Ectodermal cell (in vitro differentiated cells): ENCODE results near the gene NOS1AP.

Experiments used
- H3K27ac ChIP-seq: 2 replicates; pipeline ENCODE4 v1.7.0; 2013; ENCODE audit warnings: mild to moderate bottlenecking, low read depth, low read length; ENCODE audit not compliant: insufficient read depth, poor library complexity, severe bottlenecking
- H3K27me3 ChIP-seq: 2 replicates; pipeline ENCODE4 v1.7.0; 2013; ENCODE audit warnings: mild to moderate bottlenecking, low read length; ENCODE audit not compliant: insufficient read depth, control insufficient read depth, poor library complexity, severe bottlenecking
- H3K36me3 ChIP-seq: one replicate; pipeline ENCODE4 v1.7.0; 2013; ENCODE audit warnings: low read length; ENCODE audit not compliant: control insufficient read depth, insufficient read depth
- H3K4me1 ChIP-seq: one replicate; pipeline ENCODE4 v1.7.0; 2013; ENCODE audit warnings: low read length; ENCODE audit not compliant: control insufficient read depth, insufficient read depth
- H3K4me3 ChIP-seq: 2 replicates; pipeline ENCODE4 v1.7.0; 2013; ENCODE audit warnings: low read depth, low read length, control low read depth; ENCODE audit not compliant: insufficient read depth
- H3K9me3 ChIP-seq: 2 replicates; pipeline ENCODE4 v1.7.0; 2013; ENCODE audit warnings: mild to moderate bottlenecking, low read length, moderate library complexity; ENCODE audit not compliant: control insufficient read depth
- WGBS, 2 experiments: methylation state at CpG; one replicate each; pipeline ENCODE4 v1.1.7; 2013; ENCODE audit warnings: missing lambda C conversion rate in 2 of 2; 5-methylcytosine and 5-hydroxymethylcytosine counted together

The NOS1AP gene

DNA sequence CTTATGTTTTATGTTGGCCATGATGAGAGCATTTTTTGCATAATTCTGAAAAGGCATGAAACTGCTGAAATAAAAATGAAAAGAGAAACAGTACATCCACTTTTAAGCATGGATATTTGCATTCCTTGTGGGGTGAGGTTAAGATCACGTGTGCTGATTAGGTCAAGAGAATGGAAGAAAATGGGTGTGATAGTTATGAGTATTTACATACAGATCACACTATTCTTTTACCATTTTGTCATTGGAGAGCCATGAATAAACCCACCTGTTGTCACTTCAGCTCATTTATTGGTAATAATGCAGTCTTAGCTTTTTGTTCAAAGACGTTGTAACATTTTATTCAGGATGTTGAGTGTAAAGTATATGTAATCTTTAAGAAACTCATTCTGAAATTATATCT, 153.2 kb downstream of the NOS1AP start:
- Histone ChIP-seq H3K36me3 (no peaks in the 10 kb centered on the region), H3K9me3 (no peaks in the 10 kb centered on the region), H3K4me3 (no peak overlapping the region), H3K4me1 (peaks cover 40% of the 10 kb centered on the region), H3K27ac (no peak overlapping the region), H3K27me3 (no peaks in the 10 kb centered on the region)
- 76 to 100% methylated on average over 1 to 2 of the region's 2 CpGs for WGBS, 2 experiments

- Histone ChIP-seq H3K27ac (no peak overlapping the region), H3K36me3 (no peaks in the 10 kb centered on the region), H3K9me3 (no peaks in the 10 kb centered on the region), H3K27me3 (no peaks in the 10 kb centered on the region), H3K4me3 (no peak overlapping the region), H3K4me1 (peaks cover 40% of the 10 kb centered on the region)
- 75 to 76% methylated on average over 2 of the region's 2 CpGs for WGBS, 2 experiments
Measured at GRCh38 chr1:162223488-162223887, 154.0 kb downstream of the NOS1AP start.

- Histone ChIP-seq H3K4me3 (no peak overlapping the region), H3K36me3 (no peaks in the 10 kb centered on the region), H3K27me3 (no peaks in the 10 kb centered on the region), H3K4me1 (peaks cover 33% of the 10 kb centered on the region), H3K27ac (no peak overlapping the region), H3K9me3 (no peaks in the 10 kb centered on the region)
Measured at GRCh38 chr1:162224267-162224666, 154.8 kb downstream of the NOS1AP start.

- H3K4me1 ChIP-seq, result peaks cover 25% of the 10 kb centered on the region
- H3K4me3 ChIP-seq, result no peak overlapping the region
- no peaks in the 10 kb centered on the region for H3K27me3 ChIP-seq
- no peaks in the 10 kb centered on the region for H3K9me3 ChIP-seq
- WGBS, 2 experiments, result 81 to 84% methylated on average over 4 to 5 of the region's 5 CpGs
- H3K27ac ChIP-seq, result no peak overlapping the region
- H3K36me3 ChIP-seq, result no peaks in the 10 kb centered on the region
Measured at GRCh38 chr1:162228586-162228985, 159.1 kb downstream of the NOS1AP start.

DNA sequence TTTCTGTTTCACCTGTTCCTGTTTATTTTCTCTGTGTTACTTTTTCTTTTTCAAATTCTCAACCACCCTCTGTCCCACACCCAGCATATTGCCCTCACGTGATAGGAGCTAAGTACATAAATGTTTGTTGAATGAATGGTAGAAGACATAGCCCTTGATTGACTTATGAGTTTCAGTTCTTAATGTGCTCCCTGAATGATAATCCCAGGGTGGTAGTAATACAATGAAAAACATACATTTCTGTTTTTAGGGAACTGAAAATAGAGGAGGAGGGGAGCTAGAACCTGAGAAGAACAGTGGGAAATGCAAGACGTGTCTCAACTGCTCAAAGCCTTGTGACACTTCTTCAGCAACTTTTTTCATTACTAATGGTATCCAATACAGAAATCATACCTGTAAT, 160.1 kb downstream of the NOS1AP start:
- Histone ChIP-seq H3K36me3 (no peaks in the 10 kb centered on the region), H3K27ac (no peak overlapping the region), H3K27me3 (no peaks in the 10 kb centered on the region), H3K9me3 (no peaks in the 10 kb centered on the region), H3K4me3 (no peak overlapping the region), H3K4me1 (peaks cover 19% of the 10 kb centered on the region)
- 79 to 86% methylated on average over 1 to 2 of the region's 2 CpGs for WGBS, 2 experiments

- peaks cover 16% of the 10 kb centered on the region for H3K4me1 ChIP-seq
- WGBS, 2 experiments, result 8 to 12% methylated on average over 3 of the region's 3 CpGs
- no peak overlapping the region for H3K27ac ChIP-seq
- H3K36me3 ChIP-seq, result no peaks in the 10 kb centered on the region
- H3K4me3 ChIP-seq, result no peak overlapping the region
- H3K27me3 ChIP-seq, result no peaks in the 10 kb centered on the region
- H3K9me3 ChIP-seq, result no peaks in the 10 kb centered on the region
Measured at GRCh38 chr1:162230096-162230495, 160.6 kb downstream of the NOS1AP start.

GRCh38 chr1:162230517-162230916, 161.0 kb downstream of the NOS1AP start:
- H3K4me3 ChIP-seq, result no peak overlapping the region
- no peaks in the 10 kb centered on the region for H3K36me3 ChIP-seq
- H3K27ac ChIP-seq, result no peak overlapping the region
- WGBS, 2 experiments, result 90 to 93% methylated on average over 2 to 3 of the region's 3 CpGs
- H3K27me3 ChIP-seq, result no peaks in the 10 kb centered on the region
- H3K9me3 ChIP-seq, result no peaks in the 10 kb centered on the region
- peaks cover 17% of the 10 kb centered on the region for H3K4me1 ChIP-seq

GRCh38 chr1:162232034-162232711, 162.7 kb downstream of the NOS1AP start:
- Histone ChIP-seq H3K4me3 (no peak overlapping the region), H3K9me3 (no peaks in the 10 kb centered on the region), H3K27ac (no peak overlapping the region), H3K4me1 (peaks cover 23% of the 10 kb centered on the region), H3K36me3 (no peaks in the 10 kb centered on the region), H3K27me3 (no peaks in the 10 kb centered on the region)
- 86 to 92% methylated on average over 3 of the region's 3 CpGs for WGBS, 2 experiments

DNA sequence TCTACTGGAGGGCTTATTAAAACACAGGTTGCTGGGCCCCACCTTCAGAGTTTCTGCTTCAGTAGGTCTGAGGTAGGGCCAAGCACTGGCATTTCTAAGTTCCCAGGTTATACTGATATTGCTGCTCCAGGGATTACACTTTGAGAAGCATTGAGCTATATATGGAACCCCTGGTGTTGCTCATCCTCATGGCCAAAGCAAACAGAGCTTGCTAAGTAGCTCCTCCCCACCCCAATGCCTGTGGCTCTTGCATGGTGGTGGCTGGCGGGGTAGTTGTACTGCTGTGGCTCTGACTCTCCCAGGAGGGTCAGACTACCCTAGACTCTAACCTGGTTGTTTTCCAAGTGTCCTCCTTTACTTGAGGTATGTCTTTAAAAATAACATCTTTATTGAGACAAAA, 163.6 kb downstream of the NOS1AP start:
- Histone ChIP-seq H3K27ac (no peak overlapping the region), H3K9me3 (no peaks in the 10 kb centered on the region), H3K36me3 (no peaks in the 10 kb centered on the region), H3K4me3 (no peak overlapping the region), H3K27me3 (no peaks in the 10 kb centered on the region), H3K4me1 (peaks cover 26% of the 10 kb centered on the region)
- WGBS, 2 experiments, result 95 to 100% methylated on average over 1 of the region's 1 CpG

GRCh38 chr1:162233937-162234336, 164.4 kb downstream of the NOS1AP start:
- H3K27ac ChIP-seq, result no peak overlapping the region
- no peaks in the 10 kb centered on the region for H3K36me3 ChIP-seq
- H3K9me3 ChIP-seq, result no peaks in the 10 kb centered on the region
- WGBS, 2 experiments, result 91 to 94% methylated on average over 1 of the region's 1 CpG
- peaks cover 26% of the 10 kb centered on the region for H3K4me1 ChIP-seq
- no peaks in the 10 kb centered on the region for H3K27me3 ChIP-seq
- H3K4me3 ChIP-seq, result no peak overlapping the region

GRCh38 chr1:162234571-162234970, 165.1 kb downstream of the NOS1AP start:
- Histone ChIP-seq H3K4me3 (no peak overlapping the region), H3K27me3 (no peaks in the 10 kb centered on the region), H3K27ac (no peak overlapping the region), H3K9me3 (no peaks in the 10 kb centered on the region), H3K36me3 (no peaks in the 10 kb centered on the region), H3K4me1 (peaks cover 26% of the 10 kb centered on the region)
- WGBS, 2 experiments, result 86 to 87% methylated on average over 2 of the region's 2 CpGs
